Stimulated activated CD8-positive, alpha-beta memory T cell treated with anti-CD3 and anti-CD28 coated beads, Interleukin-4, amount 100 ng/mL, for 24 hours (primary cell): ENCODE data around the gene AP1S1.
"Not testable (repeated sequence)": the region's sequence is repeated elsewhere in the genome, so short reads cannot be mapped to it uniquely, and the experiment has no call there.

Source experiments
- DNase-seq: peaks from one replicate; pipeline ENCODE4 v3.0.0-alpha.2; 2020; ENCODE audit warnings: low read depth

Gene AP1S1

GRCh38 chr7:101201695-101202602 lies 47.7 kb downstream of the AP1S1 start:
- DNase-seq = no peak

GRCh38 chr7:101202603-101202918 lies 48.3 kb downstream of the AP1S1 start:
- no peak for DNase-seq

- DNase-seq = not testable (repeated sequence)
These were observed 49.8 kb downstream of the AP1S1 start for GRCh38 chr7:101203740-101204738.

- no peak for DNase-seq
These were observed 51.8 kb downstream of the AP1S1 start for GRCh38 chr7:101205901-101206664.

GRCh38 chr7:101206665-101207042 lies 52.4 kb downstream of the AP1S1 start:
- DNase-seq = no peak

- DNase-seq = no peak
These were observed 53.2 kb downstream of the AP1S1 start for GRCh38 chr7:101207459-101207858.

- no peak for DNase-seq
These were observed 54.5 kb downstream of the AP1S1 start for GRCh38 chr7:101208794-101209193.

GRCh38 chr7:101210143-101210542 lies 55.9 kb downstream of the AP1S1 start:
- DNase-seq = no peak
